Mucosa of gallbladder (tissue), 1 donor: Measurements from ENCODE around the gene ANXA6. TPM values are rescaled to one million over a fixed set of nuclear protein-coding genes. Genes with fewer than 3 reads are reported as not detected.

Source experiments
- DNase-seq: peaks from one replicate; pipeline ENCODE4 v3.0.0-alpha.2; 2020; ENCODE audit warnings: low spot score
- total RNA-seq: library from RNA; stranded (reverse); gene quantifications from one replicate; pipeline ENCODE4 v1.2.1, GENCODE V29; 2021
- donor health status: DM: no; HTN: no; CAD: no.

ANXA6 gene
- total RNA-seq, 1 donor from 2014 or later, result 153 TPM

- DNase-seq, result no peak
These were observed 52.0 kb downstream of the ANXA6 start for GRCh38 chr5:151105561-151105960.

- peak; percentile 69 for DNase-seq
These were observed 52.8 kb downstream of the ANXA6 start for GRCh38 chr5:151104795-151105194.

GRCh38 chr5:151101746-151102145 lies 55.8 kb downstream of the ANXA6 start:
- DNase-seq, result no peak

GRCh38 chr5:151101151-151101550 lies 56.4 kb downstream of the ANXA6 start:
- DNase-seq, result no peak

- no peak for DNase-seq
These were observed 56.9 kb downstream of the ANXA6 start for GRCh38 chr5:151100681-151101080.

- DNase-seq, result no peak
These were observed 58.8 kb downstream of the ANXA6 start for GRCh38 chr5:151098768-151099121.

GRCh38 chr5:151097820-151098767 lies 59.5 kb downstream of the ANXA6 start:
- no peak for DNase-seq

GRCh38 chr5:151097061-151097460 lies 60.5 kb downstream of the ANXA6 start:
- DNase-seq, result no peak

GRCh38 chr5:151096001-151096373 lies 61.6 kb downstream of the ANXA6 start:
- no peak for DNase-seq

- DNase-seq, result peak; percentile 63
These were observed 62.1 kb downstream of the ANXA6 start for GRCh38 chr5:151095341-151096000.

GRCh38 chr5:151094852-151095245 lies 62.7 kb downstream of the ANXA6 start:
- no peak for DNase-seq

GRCh38 chr5:151094030-151094851 lies 63.3 kb downstream of the ANXA6 start:
- no peak for DNase-seq

GRCh38 chr5:151093476-151093889 lies 64.1 kb downstream of the ANXA6 start:
- no peak for DNase-seq

GRCh38 chr5:151092762-151093161 lies 64.8 kb downstream of the ANXA6 start:
- no peak for DNase-seq

- DNase-seq, result no peak
These were observed 67.9 kb downstream of the ANXA6 start for GRCh38 chr5:151089726-151090125.

GRCh38 chr5:151088986-151089385 lies 68.6 kb downstream of the ANXA6 start:
- DNase-seq, result no peak

GRCh38 chr5:151087486-151087885 lies 70.1 kb downstream of the ANXA6 start:
- DNase-seq, result no peak

GRCh38 chr5:151086905-151087360 lies 70.6 kb downstream of the ANXA6 start:
- DNase-seq, result no peak

- DNase-seq, result no peak
These were observed 71.2 kb downstream of the ANXA6 start for GRCh38 chr5:151086192-151086869.

GRCh38 chr5:151085517-151086041 lies 72.0 kb downstream of the ANXA6 start:
- DNase-seq, result no peak

GRCh38 chr5:151084363-151084762 lies 73.2 kb downstream of the ANXA6 start:
- no peak for DNase-seq
